GM19395 (cell line): ENCODE measurements around the gene PLA2G4D.

Experiments
- ATAC-seq: cut with Tn5 transposase; IDR thresholded peaks from one replicate; pipeline ENCODE4 v1.9.1; 2021; ENCODE audit warnings: mild to moderate bottlenecking, moderate library complexity; ENCODE audit not compliant: unreplicated experiment

PLA2G4D gene

DNA sequence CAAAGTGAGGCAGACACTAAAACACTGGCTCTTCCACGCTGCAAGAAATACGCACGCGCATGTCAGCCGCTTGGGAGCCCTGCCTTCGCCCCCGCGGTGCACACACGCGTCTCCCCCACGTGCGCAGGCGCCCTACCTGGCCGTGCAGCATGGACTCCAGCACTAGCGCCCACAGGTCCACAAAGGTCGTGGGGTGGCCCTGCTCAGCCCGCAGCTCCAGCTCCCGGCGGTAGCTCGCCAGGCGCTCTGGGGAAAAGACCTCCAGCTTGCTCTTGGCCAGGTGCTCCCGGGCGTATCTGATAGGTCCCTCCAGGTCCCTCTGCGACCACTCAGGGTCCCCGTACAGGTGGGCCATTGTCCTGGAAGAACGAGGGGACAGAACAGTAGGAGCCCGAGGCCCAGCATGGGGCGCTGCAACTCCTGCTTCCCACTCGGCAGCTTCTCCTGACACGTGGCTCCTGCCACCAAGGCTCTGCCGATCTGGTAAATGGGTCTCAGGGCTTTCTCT, 14.9 kb downstream of the PLA2G4D start:
- no peak for ATAC-seq

DNA sequence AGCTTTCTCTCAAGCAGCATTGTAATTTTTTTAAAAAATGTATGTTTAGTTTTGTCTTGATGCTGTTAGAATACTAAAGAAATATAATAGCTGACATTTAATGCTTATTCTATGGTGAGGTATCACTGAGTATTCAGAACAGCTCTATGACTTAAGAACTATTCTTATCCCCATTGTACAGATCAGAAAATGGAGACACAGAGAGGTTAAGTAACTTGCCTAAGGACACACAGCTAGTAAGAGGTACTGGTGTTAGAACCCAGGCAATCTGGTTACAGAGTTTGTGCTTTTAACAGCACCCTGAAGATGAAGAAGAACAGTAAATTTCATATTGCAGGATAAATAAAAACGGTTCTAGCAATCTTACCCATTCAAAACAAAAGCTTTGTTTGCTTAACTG, 15.5 kb downstream of the PLA2G4D start:
- ATAC-seq, result no peak

DNA sequence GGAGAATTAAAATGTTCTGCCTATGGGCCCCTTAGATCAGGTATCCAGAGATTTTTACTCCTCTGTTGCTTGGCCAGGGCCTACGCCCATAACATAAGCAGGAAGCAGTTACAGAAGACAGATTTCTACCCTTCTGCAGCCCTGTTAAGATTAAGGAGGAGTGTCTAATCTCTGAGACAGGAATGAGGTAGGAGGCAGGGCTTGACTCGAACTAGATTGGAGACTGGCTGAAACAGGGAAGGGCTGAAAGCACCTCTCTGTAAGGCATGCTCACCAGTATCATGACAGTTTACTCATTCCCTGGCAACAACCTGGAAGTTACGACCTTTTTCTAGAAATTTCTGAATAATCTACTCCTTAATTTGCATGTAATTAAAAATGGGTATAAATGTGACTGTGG, 16.7 kb downstream of the PLA2G4D start:
- no peak for ATAC-seq

DNA sequence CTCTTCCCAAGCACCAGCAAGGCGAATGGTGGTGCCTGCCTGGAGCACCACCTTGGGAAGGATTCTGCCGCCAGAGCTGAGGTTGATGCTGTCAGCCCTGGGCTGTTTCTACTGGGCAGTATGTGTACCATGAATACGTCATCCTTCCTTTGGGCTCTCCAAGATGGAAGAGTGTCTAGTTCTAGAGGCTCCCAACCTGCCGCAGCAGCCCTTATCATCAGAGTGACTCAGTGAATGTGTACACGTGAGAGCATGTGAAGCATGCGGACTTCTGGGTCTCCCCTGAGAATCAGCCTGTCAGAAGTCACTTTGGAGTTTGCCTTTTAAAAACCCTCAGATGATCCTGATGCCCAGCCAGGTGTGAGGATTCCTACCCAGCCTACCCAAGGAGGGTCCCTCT, 20.9 kb downstream of the PLA2G4D start:
- no peak for ATAC-seq

DNA sequence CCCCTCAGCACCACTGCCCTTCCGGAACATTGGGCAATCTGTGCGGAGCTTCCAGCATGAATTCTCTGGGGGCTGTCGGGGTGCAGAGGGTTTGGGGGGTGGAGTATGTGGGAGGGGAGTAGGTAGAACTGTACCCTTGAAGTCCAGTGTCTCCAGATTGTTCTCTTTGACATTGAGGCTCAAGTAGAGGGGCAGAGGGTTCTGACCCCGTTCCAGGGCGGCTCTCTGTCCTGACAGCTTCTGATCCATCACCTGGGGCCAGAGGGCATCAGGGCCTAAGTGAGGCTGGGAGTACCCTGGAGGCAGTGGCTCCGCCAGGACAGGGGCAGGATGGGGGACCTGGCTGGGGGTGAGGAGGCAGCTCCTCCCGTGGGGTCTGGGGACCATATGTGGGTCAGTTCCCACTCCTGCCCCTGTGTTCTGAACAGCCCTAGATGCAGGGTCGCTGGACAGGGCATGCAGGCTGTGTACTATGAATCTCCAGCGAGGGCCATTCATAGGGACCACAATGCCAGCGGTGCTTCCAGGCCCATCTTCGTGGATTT, 22.1 kb downstream of the PLA2G4D start:
- no peak for ATAC-seq

DNA sequence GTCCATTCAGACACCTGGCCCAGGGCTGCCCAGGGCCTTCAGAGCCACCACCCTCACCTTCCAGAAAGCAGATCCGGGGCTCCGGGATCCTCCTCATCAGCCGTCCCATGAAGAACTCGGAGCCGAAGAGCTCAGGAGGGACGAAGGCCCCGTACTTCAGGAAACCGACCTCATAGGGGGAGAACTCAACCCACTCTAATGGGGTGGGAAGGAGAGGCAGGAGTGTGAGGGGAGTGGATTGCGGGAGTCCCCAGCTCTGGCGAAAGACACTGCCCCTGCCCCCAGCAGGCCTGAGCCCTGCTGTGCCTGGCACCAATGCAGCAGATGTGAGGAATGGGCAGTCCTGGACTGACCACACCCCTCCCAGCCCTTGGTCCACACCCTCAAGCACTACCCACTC, 22.6 kb downstream of the PLA2G4D start:
- ATAC-seq, result no peak

DNA sequence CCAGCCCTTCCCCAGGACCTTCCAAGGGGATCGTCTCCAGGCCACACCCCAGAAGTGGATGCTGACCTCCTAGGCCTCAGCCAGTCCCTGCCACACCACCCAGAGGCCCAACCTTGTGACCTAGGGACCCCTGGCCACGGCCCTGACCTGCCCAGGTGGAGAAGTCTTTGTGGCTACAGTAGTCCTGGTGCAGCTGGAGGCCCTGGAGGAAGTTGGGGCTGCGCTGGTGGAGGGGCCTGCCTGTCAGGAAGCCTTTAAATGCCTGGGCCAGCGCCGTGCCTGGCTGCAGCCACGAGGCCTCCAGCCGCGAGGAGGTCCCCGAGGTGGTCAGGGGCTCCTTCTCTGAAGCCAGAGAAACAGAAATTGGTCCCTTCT, 23.4 kb downstream of the PLA2G4D start:
- no peak for ATAC-seq

DNA sequence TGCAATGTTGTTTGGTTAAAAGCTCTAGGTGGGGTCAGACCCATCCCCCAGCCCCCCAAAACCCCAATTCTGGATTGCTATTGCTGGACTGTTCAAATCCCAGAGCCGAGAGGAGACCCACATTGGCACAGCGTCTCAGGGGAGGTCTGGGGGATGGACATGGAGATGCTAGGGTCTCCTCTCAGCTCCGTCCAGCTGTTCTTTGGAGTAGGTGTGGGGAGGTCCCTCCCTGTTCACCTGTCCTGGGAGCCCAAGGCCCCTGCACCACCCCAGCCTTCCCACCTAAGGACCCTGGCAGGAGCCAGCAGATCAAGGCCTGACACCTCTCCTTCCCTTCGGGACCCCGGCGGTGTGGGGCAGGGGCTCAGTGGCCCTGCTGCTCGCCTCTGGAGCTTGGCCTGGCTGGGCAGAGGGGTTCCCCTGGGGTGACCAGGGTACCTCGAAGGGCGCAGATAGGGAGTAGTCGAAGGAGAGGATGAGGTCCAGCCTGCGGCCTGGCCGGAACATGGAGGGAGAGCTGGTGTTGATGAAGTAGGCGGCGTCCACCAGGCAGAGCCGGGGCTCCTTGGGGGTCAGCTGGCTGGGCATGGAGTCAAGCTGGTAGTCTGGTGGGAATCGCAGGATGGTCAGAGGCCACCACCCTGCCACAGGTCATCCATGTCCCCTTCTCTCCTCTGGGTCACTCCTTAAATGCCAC, 23.9 kb downstream of the PLA2G4D start:
- ATAC-seq, result no peak

DNA sequence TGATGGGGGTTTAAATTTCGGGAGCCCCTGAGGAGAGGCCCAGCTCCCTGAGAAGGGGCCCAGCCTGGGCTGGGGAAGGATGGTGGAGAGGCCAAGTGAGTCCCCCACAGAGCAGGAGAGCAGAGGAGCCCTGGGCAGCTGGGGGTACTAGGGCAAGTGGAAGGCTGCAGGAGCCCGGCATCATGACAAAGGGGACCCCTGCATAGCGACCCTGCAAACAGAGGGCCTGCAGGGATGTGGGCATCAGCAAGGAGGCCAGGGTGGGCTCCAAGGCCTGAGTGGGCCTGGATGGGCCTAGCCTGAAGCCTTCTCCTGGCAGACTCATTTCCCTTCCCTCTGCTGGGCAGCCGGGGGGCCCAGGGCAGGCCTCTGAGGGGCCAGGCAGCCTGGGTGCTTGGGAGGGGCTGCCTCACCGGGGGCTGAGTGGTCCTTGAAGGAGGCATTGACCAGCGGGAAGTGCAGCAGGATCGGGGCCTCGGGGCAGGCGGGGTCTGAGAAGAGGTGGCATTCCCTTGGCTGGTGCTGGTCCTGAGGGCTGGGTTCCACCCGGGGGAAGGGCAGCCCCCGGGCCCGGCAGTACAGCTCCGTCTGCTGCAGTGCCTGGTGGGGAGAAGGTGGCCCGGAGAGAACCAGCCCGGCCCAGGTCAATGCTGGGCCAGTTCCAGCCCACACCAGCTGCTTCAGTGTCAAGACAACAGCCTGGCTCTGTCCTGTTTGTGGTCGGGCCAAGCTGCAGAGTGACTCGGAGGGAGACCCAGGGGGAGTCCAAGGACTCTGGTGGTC, 24.7 kb downstream of the PLA2G4D start:
- ATAC-seq, result no peak

DNA sequence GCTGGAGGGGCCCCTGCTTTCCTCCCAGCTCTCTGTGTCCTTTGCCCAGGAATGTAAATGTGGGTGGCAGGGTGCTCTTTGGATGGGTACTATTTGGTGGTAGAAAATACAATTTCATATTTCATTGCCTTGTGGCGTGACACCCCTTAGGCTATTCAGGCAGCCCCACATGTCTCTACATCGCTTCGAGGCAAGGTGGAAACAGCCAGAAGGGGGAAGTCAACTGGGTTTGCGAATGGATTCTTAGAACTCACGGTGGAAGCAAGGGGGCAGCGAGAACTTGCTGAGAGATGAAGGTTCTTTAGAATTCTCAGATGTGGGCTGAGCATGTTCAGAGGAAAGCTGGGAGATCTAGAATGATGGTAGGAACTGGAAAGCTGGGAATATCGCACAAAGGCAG, 25.3 kb downstream of the PLA2G4D start:
- ATAC-seq, result no peak

DNA sequence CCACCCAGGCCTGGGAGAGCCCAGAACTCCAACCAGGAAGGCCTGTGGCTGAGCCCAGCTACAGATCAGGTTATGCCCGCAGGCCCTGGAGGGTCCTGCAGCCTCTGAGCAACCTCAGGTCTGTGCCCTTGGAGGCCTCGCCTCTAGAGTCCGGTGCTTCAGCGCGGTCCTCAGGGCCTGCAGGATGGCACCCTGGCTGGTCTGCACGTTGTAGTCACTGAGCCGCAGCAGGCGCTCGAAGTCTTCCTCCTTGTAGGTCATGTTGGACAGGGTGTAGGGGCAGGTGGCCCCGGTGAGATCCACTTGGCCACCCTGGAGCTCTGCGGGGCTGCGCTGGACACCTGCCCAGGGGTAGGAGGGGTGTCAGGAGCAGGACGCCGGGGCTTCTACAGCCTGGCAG, 25.8 kb downstream of the PLA2G4D start:
- ATAC-seq, result no peak

DNA sequence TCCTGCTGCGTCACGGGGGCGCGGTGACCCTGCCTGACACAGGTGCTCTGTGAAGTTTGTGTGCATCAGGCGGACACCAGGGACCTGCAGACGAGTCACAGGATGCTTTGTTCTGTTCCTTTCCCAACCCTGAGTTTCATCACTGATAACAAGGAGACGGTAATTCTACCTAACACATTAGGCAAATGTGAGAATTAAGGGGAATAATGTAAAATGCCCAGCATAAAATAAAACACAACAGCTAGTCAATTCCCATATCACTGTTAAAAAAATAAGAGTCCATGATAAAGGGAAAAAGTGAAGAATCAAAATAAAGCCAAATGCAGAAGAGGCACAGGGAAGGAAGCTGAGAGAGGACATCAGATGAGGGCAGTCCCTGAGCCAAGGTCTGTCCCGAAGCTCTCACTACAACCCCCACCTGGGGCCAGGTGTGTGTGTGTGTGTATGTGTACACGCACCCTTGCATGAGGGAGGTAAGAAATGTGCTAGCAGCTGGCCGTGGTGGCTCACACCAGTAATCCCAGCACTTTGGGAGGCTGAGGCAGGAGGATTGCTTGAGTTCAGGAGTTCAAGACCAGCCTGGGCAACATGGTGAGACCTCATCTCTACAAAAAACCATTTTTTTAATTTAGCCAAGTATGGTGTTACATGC, 27.5 kb downstream of the PLA2G4D start:
- ATAC-seq, result no peak

DNA sequence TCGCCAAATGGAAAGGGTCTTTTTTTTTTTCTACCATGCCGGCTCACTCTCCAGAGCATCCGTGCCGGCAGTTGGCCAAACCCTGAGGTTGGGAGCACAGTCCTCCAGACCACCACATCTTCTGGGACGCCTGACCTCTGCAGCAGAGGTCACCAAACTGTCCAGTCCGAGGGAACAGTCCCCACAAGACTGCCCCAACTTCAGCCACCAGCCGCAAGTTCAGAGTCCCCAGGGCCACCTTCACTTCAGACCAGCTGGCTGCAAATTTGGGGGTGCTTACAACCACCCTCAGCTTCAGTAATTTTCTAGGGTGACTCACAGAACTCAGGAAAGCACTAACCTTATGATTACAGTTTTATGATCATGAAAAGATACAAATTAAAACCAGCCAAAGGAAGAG, 28.9 kb downstream of the PLA2G4D start:
- ATAC-seq, result no peak

DNA sequence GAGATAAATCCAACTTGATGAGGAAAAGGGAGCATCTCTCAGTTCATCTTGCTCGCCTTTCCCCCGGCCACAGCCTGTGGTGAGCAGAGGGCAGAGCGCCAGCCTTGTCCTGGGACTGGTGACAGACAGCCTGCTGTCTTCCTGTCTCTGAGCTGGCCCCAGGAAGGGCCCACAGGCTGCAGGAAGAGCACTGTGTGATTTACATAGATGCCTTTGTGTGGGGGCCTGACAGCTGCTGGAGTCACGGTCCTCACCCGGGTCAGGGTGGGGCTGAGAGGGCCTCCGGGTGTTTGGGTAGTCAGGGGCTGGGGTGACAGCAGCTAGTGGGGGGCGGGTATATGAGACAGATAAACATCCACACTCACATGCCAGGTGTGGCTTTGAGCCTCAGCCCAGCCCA, 29.3 kb downstream of the PLA2G4D start:
- no peak for ATAC-seq

DNA sequence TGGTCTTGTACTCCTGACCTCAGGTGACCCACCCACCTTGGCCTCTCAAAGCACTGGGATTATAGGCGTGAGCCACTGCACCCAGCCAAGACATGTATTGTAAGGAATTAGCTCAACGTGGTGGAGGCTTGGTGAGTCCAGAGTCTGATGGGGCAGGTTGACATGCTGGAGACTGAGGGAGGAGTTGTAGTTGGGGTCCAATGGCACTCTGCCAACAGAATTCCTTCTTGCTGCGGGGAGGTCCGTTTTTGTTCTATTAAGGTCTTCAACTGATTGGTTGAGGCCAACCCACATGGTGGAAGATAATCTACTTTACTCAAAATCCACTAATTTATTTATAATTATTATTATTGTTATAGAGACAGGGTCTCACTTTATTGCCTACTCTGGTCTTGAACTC, 30.1 kb downstream of the PLA2G4D start:
- no peak for ATAC-seq

DNA sequence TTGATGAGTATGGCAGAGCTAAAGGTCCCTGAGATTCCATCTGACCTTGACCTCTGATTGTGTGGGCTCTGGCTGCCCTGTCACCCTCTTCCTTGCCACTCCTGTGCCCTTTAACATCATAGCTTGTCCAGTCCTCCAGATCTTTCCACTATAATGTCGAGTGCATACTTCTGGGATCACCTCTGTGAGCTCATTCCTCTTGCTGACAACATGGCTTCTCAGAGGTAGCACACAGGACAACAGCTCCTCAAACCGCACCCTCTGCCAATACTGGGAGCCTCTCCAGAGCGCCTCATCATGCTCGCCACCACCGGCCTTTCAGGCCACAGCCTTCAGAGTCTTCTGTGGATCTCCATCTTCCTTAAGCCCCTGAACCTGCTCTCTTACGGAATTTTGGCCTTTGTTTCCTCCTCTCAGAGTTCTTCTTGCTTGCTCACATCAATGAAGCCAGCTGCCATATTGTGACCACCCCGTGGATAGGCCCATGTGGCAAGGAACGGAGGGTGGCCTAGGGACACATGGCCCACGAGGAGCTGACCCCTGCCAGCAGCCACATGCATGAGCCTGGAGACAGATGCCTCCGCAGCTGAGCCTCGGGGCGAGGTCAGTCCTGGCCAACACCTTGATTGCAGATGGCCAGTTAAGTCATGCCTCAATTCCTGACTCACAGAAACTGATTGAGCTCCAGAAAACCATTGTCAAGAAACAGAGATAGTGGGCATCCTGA, 31.1 kb downstream of the PLA2G4D start:
- ATAC-seq, result no peak

DNA sequence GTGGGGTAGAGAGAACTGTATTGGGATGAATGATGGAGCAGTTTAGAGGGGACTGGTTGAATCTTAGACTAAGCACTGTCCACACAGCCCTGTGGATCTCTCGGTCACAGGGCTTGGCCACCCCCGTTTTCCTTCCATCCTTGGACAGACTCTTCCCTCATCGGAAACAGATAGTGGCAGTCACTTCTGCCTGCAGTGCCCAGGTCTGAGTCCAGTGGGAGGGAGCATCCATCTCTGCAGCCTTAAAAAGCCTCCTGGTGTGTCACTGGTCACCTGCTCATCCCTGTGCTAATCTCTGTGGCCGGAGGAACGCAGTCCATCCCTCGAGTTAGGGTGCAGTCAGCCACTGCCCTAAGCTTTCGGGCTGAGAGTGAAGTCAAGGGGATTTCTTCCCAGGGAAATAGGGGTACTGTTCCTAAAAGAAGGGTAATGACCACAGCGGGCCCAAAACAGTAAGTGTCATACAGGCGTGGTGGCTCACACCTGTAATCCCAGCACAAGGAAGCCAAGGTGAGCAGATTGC, 32.0 kb downstream of the PLA2G4D start:
- no peak for ATAC-seq

DNA sequence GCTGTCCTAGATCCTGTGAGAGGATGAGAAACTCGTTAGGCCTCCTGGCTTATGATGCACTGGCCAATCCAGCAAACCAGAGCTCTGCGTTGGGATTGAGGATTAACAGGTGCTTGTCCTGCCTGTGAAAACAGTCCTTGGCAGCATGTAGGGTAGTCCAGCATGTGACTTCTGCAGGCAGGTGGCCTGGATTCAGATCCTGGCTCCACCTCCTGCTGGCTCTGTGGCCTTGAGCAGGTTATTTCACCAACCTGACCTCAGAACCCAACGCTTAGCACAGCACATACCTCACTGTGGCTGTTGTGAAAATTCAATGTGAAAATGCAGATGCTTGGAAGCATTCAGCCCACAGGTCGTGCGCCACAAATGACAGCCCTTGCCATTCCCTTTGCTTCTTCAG, 33.6 kb downstream of the PLA2G4D start:
- no peak for ATAC-seq

DNA sequence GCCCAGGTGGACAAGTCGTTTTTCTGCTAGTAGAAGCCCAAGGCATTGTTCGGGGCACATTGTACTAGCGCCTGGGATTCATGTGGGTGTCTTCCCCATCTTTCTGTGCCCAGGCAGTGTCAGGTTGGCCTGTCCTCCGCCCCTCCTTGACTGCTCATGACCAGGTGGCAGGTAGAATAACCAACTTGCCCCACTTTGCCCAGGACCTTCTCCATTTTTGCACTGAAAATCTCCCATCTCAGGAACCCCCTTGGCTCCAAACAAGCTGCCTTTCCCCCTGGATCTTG, 33.9 kb downstream of the PLA2G4D start:
- no peak for ATAC-seq

DNA sequence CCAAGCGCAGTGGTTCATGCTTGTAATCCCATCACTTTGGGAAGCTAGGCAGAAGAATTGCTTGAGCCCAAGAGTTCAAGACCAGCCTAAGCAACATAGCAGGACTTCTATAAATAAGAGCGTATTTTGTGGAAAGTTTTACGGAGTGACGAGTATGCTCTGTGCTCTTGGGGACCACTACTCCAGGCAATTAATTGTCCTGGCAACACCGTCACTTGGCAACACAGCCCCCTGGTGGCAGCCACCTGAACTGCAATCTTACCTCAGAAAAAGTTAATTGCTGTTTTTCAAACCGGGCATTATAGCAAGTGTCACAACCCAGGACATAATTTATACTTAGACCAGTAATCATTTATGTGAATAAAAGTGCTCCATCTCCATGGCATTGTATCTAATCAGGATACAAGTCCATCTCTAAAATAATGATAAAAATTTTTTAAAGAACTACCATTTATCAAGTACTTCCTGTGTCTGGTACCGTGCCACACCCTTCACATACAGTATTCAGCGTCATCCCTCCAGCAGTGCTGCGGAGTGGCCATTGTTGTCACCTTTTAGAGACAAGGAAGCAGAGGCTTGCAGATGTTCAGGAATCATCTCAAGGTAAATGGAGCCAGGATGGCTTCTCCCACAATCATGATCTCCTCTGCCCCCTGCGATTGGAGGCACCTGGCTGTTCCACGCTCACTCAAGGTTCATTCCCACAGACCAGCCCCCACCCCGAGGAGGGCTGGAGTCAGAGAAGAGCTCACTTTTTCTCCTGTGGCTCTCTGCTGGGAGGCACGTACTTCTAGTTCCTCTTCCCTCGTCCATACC, 34.5 kb downstream of the PLA2G4D start:
- ATAC-seq, result no peak
